GM23338 (cell line): ENCODE measurements around the gene PPIF. TPM values are rescaled to one million over a fixed set of nuclear protein-coding genes. Genes with fewer than 3 reads are reported as not detected.

Experiments used
- ATAC-seq: fragments of 200-7000 bp; cut with Tn5 transposase; 3 replicates; pipeline ENCODE4 v1.9.1; 2020
- DNase-seq: peaks from one replicate; pipeline ENCODE4 v3.0.0-alpha.2; 2015; ENCODE audit warnings: low spot score
- H2AFZ ChIP-seq: fragments of 200-600 bp; sonication (generic); 2 replicates; pipeline ENCODE4 v1.8.0; 2016; ENCODE audit warnings: antibody characterized with exemption, mild to moderate bottlenecking, moderate library complexity
- H3F3A ChIP-seq: fragments of 200-600 bp; sonication (generic); replicated peaks from 2 replicates; pipeline ENCODE4 v1.8.0; 2017; ENCODE audit warnings: antibody characterized with exemption, mixed run types, low read depth
- H3K27ac ChIP-seq: fragments of 200-600 bp; sonication (generic); 2 replicates; pipeline ENCODE4 v1.6.1; 2016; ENCODE audit warnings: low read depth
- H3K27me3 ChIP-seq: fragments of 200-600 bp; sonication (generic); 2 replicates; pipeline ENCODE4 v1.8.0; 2016; ENCODE audit warnings: mild to moderate bottlenecking, mixed run types, moderate library complexity; ENCODE audit not compliant: insufficient read depth
- H3K36me3 ChIP-seq: fragments of 200-600 bp; sonication (generic); 2 replicates; pipeline ENCODE4 v1.8.0; 2016; ENCODE audit warnings: mild to moderate bottlenecking; ENCODE audit not compliant: insufficient read depth
- H3K4me1 ChIP-seq: fragments of 200-600 bp; sonication (generic); 2 replicates; pipeline ENCODE4 v1.8.0; 2016; ENCODE audit warnings: mild to moderate bottlenecking, moderate library complexity; ENCODE audit not compliant: insufficient read depth
- H3K4me2 ChIP-seq: fragments of 200-600 bp; sonication (generic); 2 replicates; pipeline ENCODE4 v1.7.1; 2017; ENCODE audit warnings: mixed run types
- H3K4me3 ChIP-seq: fragments of 200-600 bp; sonication (generic); 2 replicates; pipeline ENCODE4 v1.6.1; 2016; ENCODE audit warnings: mixed run types
- H3K79me2 ChIP-seq: fragments of 200-600 bp; sonication (generic); replicated peaks from 2 replicates; pipeline ENCODE4 v1.8.0; 2017; ENCODE audit warnings: mild to moderate bottlenecking; ENCODE audit not compliant: insufficient read depth
- H3K9me2 ChIP-seq: fragments of 200-600 bp; sonication (generic); 2 replicates; pipeline ENCODE4 v1.8.0; 2017; ENCODE audit not compliant: insufficient read depth
- H4K20me1 ChIP-seq: fragments of 200-600 bp; sonication (generic); replicated peaks from 2 replicates; pipeline ENCODE4 v1.8.0; 2017; ENCODE audit warnings: mild to moderate bottlenecking; ENCODE audit not compliant: insufficient read depth
- H3K27ac Mint-ChIP-seq: 2 replicates; pipeline ENCODE4 v1.8.0; 2020; ENCODE audit warnings: inconsistent platforms, mild to moderate bottlenecking, moderate library complexity, mixed read lengths
- H3K27me3 Mint-ChIP-seq: 3 replicates; pipeline ENCODE4 v1.8.0; 2022; ENCODE audit warnings: low read depth, mild to moderate bottlenecking, moderate library complexity, mixed read lengths, inconsistent platforms; ENCODE audit not compliant: insufficient read depth, poor library complexity
- H3K36me3 Mint-ChIP-seq: 3 replicates; pipeline ENCODE4 v1.8.0; 2021; ENCODE audit warnings: low read depth, mild to moderate bottlenecking, inconsistent platforms, moderate library complexity, mixed read lengths
- H3K4me1 Mint-ChIP-seq: 3 replicates; pipeline ENCODE4 v1.8.0; 2020; ENCODE audit warnings: mild to moderate bottlenecking, inconsistent platforms, mixed read lengths
- H3K4me3 Mint-ChIP-seq: 3 replicates; pipeline ENCODE4 v1.8.0; 2021; ENCODE audit warnings: moderate library complexity, mild to moderate bottlenecking, inconsistent platforms, mixed read lengths
- H3K9me3 Mint-ChIP-seq: 3 replicates; pipeline ENCODE4 v1.8.0; 2020; ENCODE audit warnings: moderate library complexity, mild to moderate bottlenecking, inconsistent platforms, mixed read lengths
- EZH2 ChIP-seq: fragments of 200-600 bp; sonication (generic); IDR thresholded peaks from one replicate; pipeline ENCODE4 v1.8.0; 2017; ENCODE audit warnings: antibody characterized with exemption, mild to moderate bottlenecking, low read depth; ENCODE audit not compliant: unreplicated experiment
- EZH2phosphoT487 ChIP-seq: fragments of 200-600 bp; sonication (generic); IDR thresholded peaks from one replicate; pipeline ENCODE4 v1.8.1; 2018; ENCODE audit warnings: antibody characterized with exemption; ENCODE audit not compliant: unreplicated experiment
- JUNB ChIP-seq: IDR thresholded peaks from one replicate; pipeline ENCODE4 v1.6.1; 2016; ENCODE audit warnings: antibody characterized with exemption; ENCODE audit not compliant: unreplicated experiment
- NANOG ChIP-seq: IDR thresholded peaks from 2 replicates; pipeline ENCODE4 v1.6.1; 2016; ENCODE audit warnings: antibody characterized with exemption, borderline replicate concordance
- POLR2AphosphoS5 ChIP-seq: IDR thresholded peaks from 2 replicates; pipeline ENCODE4 v1.6.1; 2016; ENCODE audit warnings: antibody characterized with exemption, low read depth
- STAT1 ChIP-seq: IDR thresholded peaks from one replicate; pipeline ENCODE4 v1.6.1; 2016; ENCODE audit warnings: antibody characterized with exemption; ENCODE audit not compliant: unreplicated experiment
- ZNF114 ChIP-seq: fragments of 250-450 bp; sonication (Bioruptor Pico); IDR thresholded peaks from 2 replicates; pipeline ENCODE4 v1.5.0; 2020; ENCODE audit warnings: mild to moderate bottlenecking, moderate library complexity
- ZNF331 ChIP-seq: fragments of 250-450 bp; sonication (Bioruptor Pico); IDR thresholded peaks from 2 replicates; pipeline ENCODE4 v1.5.0; 2020; ENCODE audit warnings: low read depth, mild to moderate bottlenecking, moderate library complexity
- polyA plus RNA-seq: library from polyadenylated mRNA; unstranded; fragments of >200 nt; fragmentation: Nextera tagmentation; extraction: Ambion mirVana; gene quantifications from 2 replicates; pipeline ENCODE4 v1.2.1, GENCODE V29; 2016
- total RNA-seq: library from RNA; depleted of rRNA; stranded (reverse); fragments of >200 nt; shearing (Covaris generic); gene quantifications from 2 replicates; pipeline ENCODE4 v1.2.3, GENCODE V29; 2014
- TF ChIP-seq, protein P1 (sequence below): IDR thresholded peaks from 2 replicates; pipeline ENCODE4 v1.6.1; 2016; ENCODE audit warnings: antibody characterized with exemption
- TF ChIP-seq, protein P2 (sequence below), 2 experiments: fragments of 200-600 bp in 1 of 2; sonication (generic) in 1 of 2; conservative IDR thresholded peaks; 2 replicates each; pipeline versions ENCODE4 v1.5.1 to v1.6.1; 2016 to 2017; ENCODE audit warnings: antibody characterized with exemption in 2 of 2, low read depth in 2 of 2, mild to moderate bottlenecking in 2 of 2, moderate library complexity in 1 of 2
- TF ChIP-seq, protein P3 (sequence below): IDR thresholded peaks from one replicate; pipeline ENCODE4 v1.6.1; 2018; ENCODE audit warnings: antibody characterized with exemption; ENCODE audit not compliant: unreplicated experiment
- TF ChIP-seq, protein P4 (sequence below): fragments of 250-450 bp; sonication (Bioruptor Pico); IDR thresholded peaks from 2 replicates; pipeline ENCODE4 v1.5.0; 2020; ENCODE audit warnings: mild to moderate bottlenecking, moderate library complexity

Gene PPIF
- total and polyA plus RNA-seq, 2 experiments from 2014 or later, result 32.1 to 43.6 TPM

DNA sequence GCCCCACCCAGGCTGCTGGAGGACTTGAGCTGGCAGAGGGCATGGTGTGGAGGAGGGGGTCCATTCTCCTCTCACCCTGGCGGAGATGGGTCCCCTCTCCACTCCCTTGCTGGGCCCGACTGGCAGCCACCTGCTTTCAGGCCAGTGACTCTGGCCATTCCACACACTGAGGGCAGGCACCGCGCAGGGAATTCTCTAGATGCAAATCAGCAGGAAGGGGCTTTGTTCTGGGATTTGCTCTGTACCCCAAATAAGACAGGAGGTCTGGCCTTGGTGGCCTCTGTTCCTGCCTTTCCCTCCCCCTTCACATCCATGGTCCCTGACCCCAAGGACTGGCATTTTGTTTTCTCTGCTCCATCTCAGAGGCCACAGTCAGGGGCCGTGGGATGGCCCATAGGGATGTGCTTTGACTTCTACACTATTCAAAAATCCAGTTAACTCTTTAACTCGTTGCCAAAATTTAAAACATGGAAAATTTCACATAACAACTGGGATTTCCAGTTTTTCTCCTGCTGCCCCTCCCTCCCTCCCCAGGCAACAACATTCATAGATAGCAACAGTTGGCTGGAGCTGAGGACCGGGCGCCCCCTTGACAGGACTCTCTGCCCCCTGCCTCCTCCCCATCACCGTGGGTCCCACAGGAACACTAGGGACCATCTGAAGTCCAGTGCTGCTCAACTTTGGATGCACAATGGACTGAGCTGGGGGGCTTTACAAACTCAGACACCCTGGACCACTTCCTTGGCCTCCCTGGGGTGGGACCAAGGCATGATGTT lies 33.9 kb downstream of the PPIF start:
- no peak overlapping the region for H3K4me2 ChIP-seq
- no peak overlapping the region for H3K27ac Mint-ChIP-seq

More for the DNA sequence above, 33.9 kb downstream of the PPIF start:
- no peaks in the 10 kb centered on the region for H3K27me3 ChIP-seq
- no peak overlapping the region for H3K4me3 Mint-ChIP-seq
- H3K27ac ChIP-seq, result no peak overlapping the region
- H3K4me3 ChIP-seq, result no peak overlapping the region
- TF ChIP-seq EZH2, result no peak
- TF ChIP-seq JUNB, result no peak
- TF ChIP-seq ZNF331, result no peak
- TF ChIP-seq, protein P1, sequence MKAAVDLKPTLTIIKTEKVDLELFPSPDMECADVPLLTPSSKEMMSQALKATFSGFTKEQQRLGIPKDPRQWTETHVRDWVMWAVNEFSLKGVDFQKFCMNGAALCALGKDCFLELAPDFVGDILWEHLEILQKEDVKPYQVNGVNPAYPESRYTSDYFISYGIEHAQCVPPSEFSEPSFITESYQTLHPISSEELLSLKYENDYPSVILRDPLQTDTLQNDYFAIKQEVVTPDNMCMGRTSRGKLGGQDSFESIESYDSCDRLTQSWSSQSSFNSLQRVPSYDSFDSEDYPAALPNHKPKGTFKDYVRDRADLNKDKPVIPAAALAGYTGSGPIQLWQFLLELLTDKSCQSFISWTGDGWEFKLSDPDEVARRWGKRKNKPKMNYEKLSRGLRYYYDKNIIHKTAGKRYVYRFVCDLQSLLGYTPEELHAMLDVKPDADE, result no peak
- no peak for TF ChIP-seq POLR2AphosphoS5
- no peak for TF ChIP-seq STAT1
- TF ChIP-seq NANOG, result no peak
- TF ChIP-seq, protein P2, sequence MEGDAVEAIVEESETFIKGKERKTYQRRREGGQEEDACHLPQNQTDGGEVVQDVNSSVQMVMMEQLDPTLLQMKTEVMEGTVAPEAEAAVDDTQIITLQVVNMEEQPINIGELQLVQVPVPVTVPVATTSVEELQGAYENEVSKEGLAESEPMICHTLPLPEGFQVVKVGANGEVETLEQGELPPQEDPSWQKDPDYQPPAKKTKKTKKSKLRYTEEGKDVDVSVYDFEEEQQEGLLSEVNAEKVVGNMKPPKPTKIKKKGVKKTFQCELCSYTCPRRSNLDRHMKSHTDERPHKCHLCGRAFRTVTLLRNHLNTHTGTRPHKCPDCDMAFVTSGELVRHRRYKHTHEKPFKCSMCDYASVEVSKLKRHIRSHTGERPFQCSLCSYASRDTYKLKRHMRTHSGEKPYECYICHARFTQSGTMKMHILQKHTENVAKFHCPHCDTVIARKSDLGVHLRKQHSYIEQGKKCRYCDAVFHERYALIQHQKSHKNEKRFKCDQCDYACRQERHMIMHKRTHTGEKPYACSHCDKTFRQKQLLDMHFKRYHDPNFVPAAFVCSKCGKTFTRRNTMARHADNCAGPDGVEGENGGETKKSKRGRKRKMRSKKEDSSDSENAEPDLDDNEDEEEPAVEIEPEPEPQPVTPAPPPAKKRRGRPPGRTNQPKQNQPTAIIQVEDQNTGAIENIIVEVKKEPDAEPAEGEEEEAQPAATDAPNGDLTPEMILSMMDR (conservative IDR thresholded peaks at IDR 0.05; ENCODE audit: low read depth in 2 of 2), result no peak
- TF ChIP-seq, protein P3, sequence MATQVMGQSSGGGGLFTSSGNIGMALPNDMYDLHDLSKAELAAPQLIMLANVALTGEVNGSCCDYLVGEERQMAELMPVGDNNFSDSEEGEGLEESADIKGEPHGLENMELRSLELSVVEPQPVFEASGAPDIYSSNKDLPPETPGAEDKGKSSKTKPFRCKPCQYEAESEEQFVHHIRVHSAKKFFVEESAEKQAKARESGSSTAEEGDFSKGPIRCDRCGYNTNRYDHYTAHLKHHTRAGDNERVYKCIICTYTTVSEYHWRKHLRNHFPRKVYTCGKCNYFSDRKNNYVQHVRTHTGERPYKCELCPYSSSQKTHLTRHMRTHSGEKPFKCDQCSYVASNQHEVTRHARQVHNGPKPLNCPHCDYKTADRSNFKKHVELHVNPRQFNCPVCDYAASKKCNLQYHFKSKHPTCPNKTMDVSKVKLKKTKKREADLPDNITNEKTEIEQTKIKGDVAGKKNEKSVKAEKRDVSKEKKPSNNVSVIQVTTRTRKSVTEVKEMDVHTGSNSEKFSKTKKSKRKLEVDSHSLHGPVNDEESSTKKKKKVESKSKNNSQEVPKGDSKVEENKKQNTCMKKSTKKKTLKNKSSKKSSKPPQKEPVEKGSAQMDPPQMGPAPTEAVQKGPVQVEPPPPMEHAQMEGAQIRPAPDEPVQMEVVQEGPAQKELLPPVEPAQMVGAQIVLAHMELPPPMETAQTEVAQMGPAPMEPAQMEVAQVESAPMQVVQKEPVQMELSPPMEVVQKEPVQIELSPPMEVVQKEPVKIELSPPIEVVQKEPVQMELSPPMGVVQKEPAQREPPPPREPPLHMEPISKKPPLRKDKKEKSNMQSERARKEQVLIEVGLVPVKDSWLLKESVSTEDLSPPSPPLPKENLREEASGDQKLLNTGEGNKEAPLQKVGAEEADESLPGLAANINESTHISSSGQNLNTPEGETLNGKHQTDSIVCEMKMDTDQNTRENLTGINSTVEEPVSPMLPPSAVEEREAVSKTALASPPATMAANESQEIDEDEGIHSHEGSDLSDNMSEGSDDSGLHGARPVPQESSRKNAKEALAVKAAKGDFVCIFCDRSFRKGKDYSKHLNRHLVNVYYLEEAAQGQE, result no peak
- no peak for TF ChIP-seq ZNF114 (CRISPR knock-in tag)
- TF ChIP-seq EZH2phosphoT487, result no peak
- TF ChIP-seq, protein P4, sequence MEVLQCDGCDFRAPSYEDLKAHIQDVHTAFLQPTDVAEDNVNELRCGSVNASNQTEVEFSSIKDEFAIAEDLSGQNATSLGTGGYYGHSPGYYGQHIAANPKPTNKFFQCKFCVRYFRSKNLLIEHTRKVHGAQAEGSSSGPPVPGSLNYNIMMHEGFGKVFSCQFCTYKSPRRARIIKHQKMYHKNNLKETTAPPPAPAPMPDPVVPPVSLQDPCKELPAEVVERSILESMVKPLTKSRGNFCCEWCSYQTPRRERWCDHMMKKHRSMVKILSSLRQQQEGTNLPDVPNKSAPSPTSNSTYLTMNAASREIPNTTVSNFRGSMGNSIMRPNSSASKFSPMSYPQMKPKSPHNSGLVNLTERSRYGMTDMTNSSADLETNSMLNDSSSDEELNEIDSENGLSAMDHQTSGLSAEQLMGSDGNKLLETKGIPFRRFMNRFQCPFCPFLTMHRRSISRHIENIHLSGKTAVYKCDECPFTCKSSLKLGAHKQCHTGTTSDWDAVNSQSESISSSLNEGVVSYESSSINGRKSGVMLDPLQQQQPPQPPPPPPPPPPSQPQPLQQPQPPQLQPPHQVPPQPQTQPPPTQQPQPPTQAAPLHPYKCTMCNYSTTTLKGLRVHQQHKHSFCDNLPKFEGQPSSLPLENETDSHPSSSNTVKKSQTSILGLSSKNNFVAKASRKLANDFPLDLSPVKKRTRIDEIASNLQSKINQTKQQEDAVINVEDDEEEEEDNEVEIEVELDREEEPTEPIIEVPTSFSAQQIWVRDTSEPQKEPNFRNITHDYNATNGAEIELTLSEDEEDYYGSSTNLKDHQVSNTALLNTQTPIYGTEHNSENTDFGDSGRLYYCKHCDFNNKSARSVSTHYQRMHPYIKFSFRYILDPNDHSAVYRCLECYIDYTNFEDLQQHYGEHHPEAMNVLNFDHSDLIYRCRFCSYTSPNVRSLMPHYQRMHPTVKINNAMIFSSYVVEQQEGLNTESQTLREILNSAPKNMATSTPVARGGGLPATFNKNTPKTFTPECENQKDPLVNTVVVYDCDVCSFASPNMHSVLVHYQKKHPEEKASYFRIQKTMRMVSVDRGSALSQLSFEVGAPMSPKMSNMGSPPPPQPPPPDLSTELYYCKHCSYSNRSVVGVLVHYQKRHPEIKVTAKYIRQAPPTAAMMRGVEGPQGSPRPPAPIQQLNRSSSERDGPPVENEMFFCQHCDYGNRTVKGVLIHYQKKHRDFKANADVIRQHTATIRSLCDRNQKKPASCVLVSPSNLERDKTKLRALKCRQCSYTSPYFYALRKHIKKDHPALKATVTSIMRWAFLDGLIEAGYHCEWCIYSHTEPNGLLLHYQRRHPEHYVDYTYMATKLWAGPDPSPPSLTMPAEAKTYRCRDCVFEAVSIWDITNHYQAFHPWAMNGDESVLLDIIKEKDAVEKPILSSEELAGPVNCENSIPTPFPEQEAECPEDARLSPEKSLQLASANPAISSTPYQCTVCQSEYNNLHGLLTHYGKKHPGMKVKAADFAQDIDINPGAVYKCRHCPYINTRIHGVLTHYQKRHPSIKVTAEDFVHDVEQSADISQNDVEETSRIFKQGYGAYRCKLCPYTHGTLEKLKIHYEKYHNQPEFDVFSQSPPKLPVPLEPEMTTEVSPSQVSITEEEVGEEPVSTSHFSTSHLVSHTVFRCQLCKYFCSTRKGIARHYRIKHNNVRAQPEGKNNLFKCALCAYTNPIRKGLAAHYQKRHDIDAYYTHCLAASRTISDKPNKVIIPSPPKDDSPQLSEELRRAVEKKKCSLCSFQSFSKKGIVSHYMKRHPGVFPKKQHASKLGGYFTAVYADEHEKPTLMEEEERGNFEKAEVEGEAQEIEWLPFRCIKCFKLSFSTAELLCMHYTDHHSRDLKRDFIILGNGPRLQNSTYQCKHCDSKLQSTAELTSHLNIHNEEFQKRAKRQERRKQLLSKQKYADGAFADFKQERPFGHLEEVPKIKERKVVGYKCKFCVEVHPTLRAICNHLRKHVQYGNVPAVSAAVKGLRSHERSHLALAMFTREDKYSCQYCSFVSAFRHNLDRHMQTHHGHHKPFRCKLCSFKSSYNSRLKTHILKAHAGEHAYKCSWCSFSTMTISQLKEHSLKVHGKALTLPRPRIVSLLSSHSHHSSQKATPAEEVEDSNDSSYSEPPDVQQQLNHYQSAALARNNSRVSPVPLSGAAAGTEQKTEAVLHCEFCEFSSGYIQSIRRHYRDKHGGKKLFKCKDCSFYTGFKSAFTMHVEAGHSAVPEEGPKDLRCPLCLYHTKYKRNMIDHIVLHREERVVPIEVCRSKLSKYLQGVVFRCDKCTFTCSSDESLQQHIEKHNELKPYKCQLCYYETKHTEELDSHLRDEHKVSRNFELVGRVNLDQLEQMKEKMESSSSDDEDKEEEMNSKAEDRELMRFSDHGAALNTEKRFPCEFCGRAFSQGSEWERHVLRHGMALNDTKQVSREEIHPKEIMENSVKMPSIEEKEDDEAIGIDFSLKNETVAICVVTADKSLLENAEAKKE (CRISPR knock-in tag), result no peak
- H3K4me1 ChIP-seq, result no peaks in the 10 kb centered on the region
- no peak overlapping the region for H2AFZ ChIP-seq
- H3K9me2 ChIP-seq, result no peaks in the 10 kb centered on the region
- ATAC-seq (no peak), DNase-seq (no peak)
- no peaks in the 10 kb centered on the region for H4K20me1 ChIP-seq
- no peaks in the 10 kb centered on the region for H3K79me2 ChIP-seq
- no peaks in the 10 kb centered on the region; the same call in 2 of the 3 replicates for H3K9me3 Mint-ChIP-seq
- H3F3A ChIP-seq, result no peaks in the 10 kb centered on the region; the same call in 1 of the 2 replicates
- peaks cover 9% of the 10 kb centered on the region for H3K27me3 Mint-ChIP-seq
- peaks cover 3% of the 10 kb centered on the region; the same call in 2 of the 3 replicates for H3K4me1 Mint-ChIP-seq
- H3K36me3 ChIP-seq, result no peaks in the 10 kb centered on the region
- no peaks in the 10 kb centered on the region for H3K36me3 Mint-ChIP-seq
